Upper lobe of left lung (tissue), 4 donors: ENCODE results near the gene MAP3K10.
"Not testable (repeated sequence)": the region's sequence is repeated elsewhere in the genome, so short reads cannot be mapped to it uniquely, and the experiment has no call there.

Experiments
- CTCF ChIP-seq, 6 experiments: fragments of 450-650 bp in 4 of 6; fragments of 200-600 bp in 2 of 6; sonication (generic) in 2 of 6; IDR thresholded peaks; one replicate each; pipeline ENCODE4 v1.5.1; 2016 to 2019; ENCODE audit warnings: antibody characterized with exemption in 6 of 6
- EP300 ChIP-seq, 4 donors: sonication (generic); formaldehyde crosslinking; IDR thresholded peaks; one replicate each; pipeline ENCODE4 v1.5.1; 2017; ENCODE audit warnings: antibody characterized with exemption in 4 of 4, control low read depth in 2 of 4
- POLR2A ChIP-seq, 4 donors: fragments of 450-650 bp; IDR thresholded peaks; one replicate each; pipeline ENCODE4 v1.5.1; 2016 to 2017; ENCODE audit warnings: antibody characterized with exemption in 4 of 4, mild to moderate bottlenecking in 2 of 4

DNA sequence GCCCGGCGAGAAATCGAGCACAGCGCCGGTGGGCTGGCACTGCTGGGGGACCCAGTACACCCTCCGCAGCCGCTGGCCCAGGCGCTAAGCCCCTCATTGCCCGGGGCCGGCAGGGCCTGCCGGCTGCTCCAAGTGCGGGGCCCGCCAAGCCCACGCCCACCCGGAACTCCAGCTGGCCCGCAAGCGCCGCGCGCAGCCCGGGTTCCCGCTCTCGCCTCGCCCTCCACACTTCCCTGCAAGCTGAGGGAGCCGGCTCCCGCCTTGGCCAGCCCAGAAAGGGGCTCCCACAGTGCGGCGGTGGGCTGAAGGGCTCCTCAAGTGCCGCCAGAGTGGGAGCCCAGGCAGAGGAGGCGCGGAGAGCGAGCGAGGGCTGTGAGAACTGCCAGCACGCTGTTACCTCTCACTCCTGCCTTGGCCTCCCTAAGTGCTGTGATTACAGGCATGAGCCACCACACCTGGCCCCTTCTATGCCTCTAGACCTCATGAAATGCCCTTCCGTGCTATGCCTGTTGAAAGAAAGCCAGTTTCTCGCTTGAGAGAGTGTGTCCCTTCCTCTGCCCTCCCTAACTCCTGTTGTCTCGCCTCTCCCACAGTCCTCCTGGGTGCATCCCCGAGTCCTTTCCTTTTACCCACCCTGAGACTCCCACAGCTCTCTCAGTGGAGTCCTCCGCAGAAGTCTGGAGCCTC, 20.8 kb upstream of the MAP3K10 start:
- not testable (repeated sequence) for TF ChIP-seq EP300, CTCF, POLR2A (IDR thresholded peaks at IDR 0.05)
